Measurements from ENCODE around the gene LDLRAD4.

DNA sequence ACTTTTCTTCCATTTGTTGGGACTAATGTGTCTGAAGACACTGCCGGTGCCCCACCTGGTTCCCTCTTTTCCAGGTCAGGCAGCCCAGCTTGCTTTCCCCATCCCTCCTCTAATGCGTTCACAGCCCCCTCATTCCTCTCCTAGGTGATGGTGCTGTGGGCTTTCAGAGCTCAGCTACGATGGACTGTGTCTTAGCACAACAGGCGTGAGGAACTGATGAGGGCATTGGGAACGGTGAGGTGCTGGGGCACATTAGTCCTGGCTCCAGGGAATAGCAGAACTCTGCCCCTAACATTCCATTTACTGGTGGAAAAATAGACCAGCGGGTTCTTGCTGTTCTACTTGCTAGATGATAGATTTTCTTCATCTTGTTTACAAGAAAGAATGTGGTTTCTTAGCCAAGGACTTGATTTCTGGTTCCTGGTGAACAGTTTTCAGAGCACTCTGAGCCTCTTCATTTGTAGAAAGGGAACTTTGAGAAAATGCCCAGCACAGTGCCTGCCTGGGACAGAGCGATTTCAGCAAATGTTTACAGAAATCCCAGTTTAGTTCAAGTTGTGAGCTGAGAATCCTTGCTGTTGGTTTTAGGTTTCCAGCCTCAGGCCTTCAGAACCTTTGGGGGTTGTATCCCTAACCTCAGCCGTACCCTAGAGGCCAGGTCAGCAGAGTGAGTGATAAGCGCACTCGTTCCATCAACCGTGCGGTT is 42.5 kb downstream of the LDLRAD4 start:
- no peak for TF ChIP-seq ZFP30 (CRISPR knock-in tag; IDR thresholded peaks at IDR 0.05)
- no peak for TF ChIP-seq RARB (CRISPR knock-in tag; IDR thresholded peaks at IDR 0.05)

Measured in SK-N-SH treated with all-trans-retinoic acid at 6 μM for 48 hours (cell line).